Right lobe of liver (tissue), 6 donors: ENCODE results near the gene UMOD. TPM values are rescaled to one million over a fixed set of nuclear protein-coding genes. Genes with fewer than 3 reads are reported as not detected.

ENCODE experiments used
- ATAC-seq, 4 donors: fragments of 200-7000 bp; cut with Tn5 transposase; one replicate each; pipeline ENCODE4 v1.9.1; 2020; ENCODE audit warnings: mild to moderate bottlenecking in 4 of 4, moderate library complexity in 4 of 4
- DNase-seq, 3 donors: peaks; one replicate each; pipeline ENCODE4 v3.0.0-alpha.2; 2020
- H3K27ac ChIP-seq, 3 donors: fragments of 200-600 bp; one replicate each; pipeline ENCODE4 v1.8.0; 2022
- H3K27me3 ChIP-seq, 2 donors: fragments of 200-600 bp; one replicate each; pipeline ENCODE4 v1.8.0; 2022
- H3K36me3 ChIP-seq, 4 donors: fragments of 200-600 bp; sonication (generic) in 1 of 4; one replicate each; pipeline versions ENCODE4 v1.5.1 to v1.8.0; 2017 to 2022; ENCODE audit warnings: control low read depth in 1 of 4
- H3K4me1 ChIP-seq, 4 donors: fragments of 200-600 bp; sonication (generic) in 1 of 4; one replicate each; pipeline versions ENCODE4 v1.5.1 to v1.8.0; 2017 to 2022; ENCODE audit warnings: control low read depth in 1 of 4
- H3K4me3 ChIP-seq, 3 donors: fragments of 200-600 bp; one replicate each; pipeline ENCODE4 v1.8.0; 2022
- H3K9me3 ChIP-seq, 4 donors: fragments of 200-600 bp; sonication (generic) in 1 of 4; one replicate each; pipeline versions ENCODE4 v1.5.1 to v1.8.0; 2017 to 2022; ENCODE audit warnings: control low read depth in 1 of 4
- POLR2A ChIP-seq: fragments of 450-650 bp; IDR thresholded peaks from one replicate; pipeline ENCODE4 v1.6.1; 2017; ENCODE audit warnings: antibody characterized with exemption, mild to moderate bottlenecking
- WGBS: methylation state at CpG from one replicate; pipeline ENCODE4 v1.1.6; 2018; ENCODE audit warnings: low coverage, low lambda C conversion rate; ENCODE audit not compliant: insufficient coverage; ENCODE audit errors: missing lambda C conversion rate; 5-methylcytosine and 5-hydroxymethylcytosine counted together
- intact Hi-C, 2 donors: fragments of 100-400 bp; cut with DNase I; formaldehyde crosslinking; loops; one replicate each; pipeline versions ENCODE4 v1.11.2 to v1.14.1; 2022
- total RNA-seq, 6 experiments: library from RNA; depleted of rRNA in 2 of 6; stranded (reverse); fragments of >200 nt in 2 of 6; fragmentation: NEBNext Ultra II Directional in 3 of 6; extraction: Animal tissue kit (Norgen Biotek cat#: 25700) in 3 of 6; gene quantifications; one replicate each; pipeline versions ENCODE4 v1.1.0 to v1.2.4, GENCODE V29; 2016 to 2023
- TF ChIP-seq, protein P1 (sequence below), 4 donors: fragments of 200-600 bp in 3 of 4; fragments of 450-650 bp in 1 of 4; IDR thresholded peaks; one replicate each; pipeline versions ENCODE4 v1.5.1 to v1.8.0; 2016 to 2022; ENCODE audit warnings: antibody characterized with exemption in 4 of 4, mild to moderate bottlenecking in 2 of 4
- donor health status: DM: no; HTN: yes; CAD: no.
- donor health status: DM: no; HTN: no; CAD: no.
- donor health status: DM: no; HTN: no; CAD: no.
- donor health status: DM: no; HTN: yes; CAD: no.
- donor health status: DM: no; HTN: yes; CAD: no.

UMOD gene
- total RNA-seq, 6 experiments from 2014 or later, result not detected

DNA sequence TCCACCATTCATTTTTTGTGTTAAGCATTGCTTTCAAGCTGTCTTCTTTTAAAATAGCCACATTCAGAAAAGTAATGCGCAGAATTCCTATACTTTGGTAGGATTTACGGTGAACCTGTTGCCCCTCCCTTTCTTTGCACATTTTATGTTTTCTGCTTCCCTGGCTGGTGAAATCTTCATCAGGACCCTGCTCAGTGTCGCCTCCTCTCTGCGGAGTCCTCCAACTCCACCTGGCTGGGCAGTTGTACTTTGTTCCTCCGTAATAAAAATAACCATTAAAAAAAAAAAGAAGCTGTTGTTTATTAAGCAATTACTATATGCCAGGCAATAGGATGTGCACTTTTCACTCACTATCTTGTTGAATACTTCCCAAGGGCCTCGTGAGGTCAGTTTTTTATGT lies 2.9 kb downstream of the UMOD start:
- no peaks in the 10 kb centered on the region for H3K27me3 ChIP-seq
- DNase-seq (no peak), ATAC-seq (no peak)
- no peaks in the 10 kb centered on the region for H3K36me3 ChIP-seq
- no peak overlapping the region for H3K4me3 ChIP-seq
- WGBS, result 86% methylated on average over 6 of the region's 6 CpGs
- H3K9me3 ChIP-seq, result no peaks in the 10 kb centered on the region
- peaks cover 0 to 8% (median under 1%) of the 10 kb centered on the region in 4 donors for H3K4me1 ChIP-seq
- intact Hi-C loops, result no loop called here
- TF ChIP-seq POLR2A, result no peak
- TF ChIP-seq, protein P1, sequence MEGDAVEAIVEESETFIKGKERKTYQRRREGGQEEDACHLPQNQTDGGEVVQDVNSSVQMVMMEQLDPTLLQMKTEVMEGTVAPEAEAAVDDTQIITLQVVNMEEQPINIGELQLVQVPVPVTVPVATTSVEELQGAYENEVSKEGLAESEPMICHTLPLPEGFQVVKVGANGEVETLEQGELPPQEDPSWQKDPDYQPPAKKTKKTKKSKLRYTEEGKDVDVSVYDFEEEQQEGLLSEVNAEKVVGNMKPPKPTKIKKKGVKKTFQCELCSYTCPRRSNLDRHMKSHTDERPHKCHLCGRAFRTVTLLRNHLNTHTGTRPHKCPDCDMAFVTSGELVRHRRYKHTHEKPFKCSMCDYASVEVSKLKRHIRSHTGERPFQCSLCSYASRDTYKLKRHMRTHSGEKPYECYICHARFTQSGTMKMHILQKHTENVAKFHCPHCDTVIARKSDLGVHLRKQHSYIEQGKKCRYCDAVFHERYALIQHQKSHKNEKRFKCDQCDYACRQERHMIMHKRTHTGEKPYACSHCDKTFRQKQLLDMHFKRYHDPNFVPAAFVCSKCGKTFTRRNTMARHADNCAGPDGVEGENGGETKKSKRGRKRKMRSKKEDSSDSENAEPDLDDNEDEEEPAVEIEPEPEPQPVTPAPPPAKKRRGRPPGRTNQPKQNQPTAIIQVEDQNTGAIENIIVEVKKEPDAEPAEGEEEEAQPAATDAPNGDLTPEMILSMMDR (IDR thresholded peaks at IDR 0.05), result no peak
- H3K27ac ChIP-seq, result no peak overlapping the region

DNA sequence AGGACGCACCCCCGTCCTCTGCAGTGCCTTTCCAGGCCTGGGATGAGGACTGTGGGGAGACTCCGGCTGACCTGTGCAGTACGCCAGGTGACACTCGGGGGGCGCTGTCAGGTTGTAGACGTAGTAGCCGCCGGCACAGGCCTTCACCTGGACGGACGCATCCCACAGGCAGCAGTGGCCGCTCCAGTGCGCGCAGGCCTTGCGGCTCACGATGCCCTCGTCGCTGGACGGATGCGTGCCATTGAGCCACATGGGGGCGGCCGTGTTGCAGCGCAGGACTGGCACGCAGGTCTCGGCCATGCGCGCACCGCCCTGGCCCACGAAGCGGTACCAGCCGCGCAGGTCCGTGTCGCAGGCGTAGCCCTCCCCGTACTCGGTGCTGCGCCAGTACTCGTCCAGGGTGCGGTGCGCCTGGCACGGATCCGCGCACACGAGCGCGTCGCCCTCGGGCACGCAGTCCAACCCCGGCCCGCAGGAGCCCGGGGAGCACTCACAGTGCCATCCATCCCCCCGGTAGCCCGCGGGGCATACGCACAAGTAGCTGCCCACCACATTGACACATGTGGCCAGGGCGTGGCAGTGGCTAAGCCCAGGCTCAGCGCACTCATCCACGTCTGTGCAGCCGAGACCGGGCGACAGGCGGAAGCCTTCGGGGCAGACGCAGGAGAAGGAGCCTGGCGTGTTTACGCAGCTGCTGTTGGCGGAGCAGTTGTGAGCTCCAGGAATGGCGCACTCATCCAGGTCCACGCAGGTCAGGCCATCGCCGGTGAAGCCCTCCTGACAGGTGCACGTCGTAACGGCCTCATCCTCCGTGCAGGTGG lies 3.9 kb downstream of the UMOD start:
- no peak for TF ChIP-seq POLR2A
- TF ChIP-seq, protein P1 (IDR thresholded peaks at IDR 0.05), result peak; percentile 33 to 64 (median 46)
- Histone ChIP-seq H3K36me3 (no peaks in the 10 kb centered on the region), H3K9me3 (no peaks in the 10 kb centered on the region), H3K27ac (no peak overlapping the region), H3K27me3 (no peaks in the 10 kb centered on the region), H3K4me3 (peak overlapping the region in 1 of 3 donors; percentile 44), H3K4me1 (peaks cover 0 to 6% (median 0%) of the 10 kb centered on the region in 4 donors)
- intact Hi-C loops, result no loop called here
- WGBS, result 10% methylated on average over 6 of the region's 77 CpGs
- DNase-seq (peak; percentile 54 to 77 (median 55)), ATAC-seq (peak; percentile 90 to 98 (median 94))

DNA sequence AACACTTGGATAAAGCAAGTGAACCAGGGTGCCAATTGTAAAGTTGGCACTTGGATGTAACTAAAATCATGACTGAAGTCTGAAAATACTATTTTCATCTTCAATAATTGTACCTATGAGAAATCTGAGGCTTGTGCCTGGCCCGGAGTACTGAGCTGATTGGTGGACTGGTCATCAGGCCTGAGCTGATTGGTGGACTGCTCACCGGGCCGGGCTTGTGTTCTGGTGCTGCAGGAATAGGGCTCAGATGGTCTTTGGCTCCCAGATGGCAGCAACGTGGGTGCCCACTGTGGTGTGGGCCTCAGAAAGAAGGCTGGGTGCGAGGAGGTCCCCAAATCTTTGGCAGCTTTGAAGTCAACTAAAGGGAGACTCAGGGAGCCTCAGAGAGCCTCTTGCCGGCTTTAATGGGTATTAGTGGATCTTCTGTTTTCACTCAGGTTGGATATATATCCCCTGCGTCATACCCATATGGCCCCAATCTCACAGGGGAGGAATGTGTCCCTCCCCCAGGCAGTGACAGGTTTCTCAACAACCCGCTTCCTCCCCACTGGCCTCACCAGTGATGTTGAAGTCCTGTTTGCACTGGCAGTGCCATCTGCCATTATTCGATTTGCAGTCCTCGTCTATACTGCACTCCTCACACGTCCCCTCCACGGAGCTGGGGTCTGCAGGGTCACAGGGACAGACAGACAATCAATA lies 4.7 kb downstream of the UMOD start:
- Histone ChIP-seq H3K4me3 (no peak overlapping the region), H3K27me3 (no peaks in the 10 kb centered on the region), H3K4me1 (peaks cover 0 to under 1% (median 0%) of the 10 kb centered on the region in 4 donors), H3K9me3 (no peaks in the 10 kb centered on the region), H3K27ac (no peak overlapping the region), H3K36me3 (no peaks in the 10 kb centered on the region)
- ATAC-seq (no peak), DNase-seq (no peak)
- WGBS, result 19% methylated on average over 6 of the region's 12 CpGs
- TF ChIP-seq, protein P1 (IDR thresholded peaks at IDR 0.05), result no peak
- no peak for TF ChIP-seq POLR2A
- intact Hi-C loops, result no loop called here

DNA sequence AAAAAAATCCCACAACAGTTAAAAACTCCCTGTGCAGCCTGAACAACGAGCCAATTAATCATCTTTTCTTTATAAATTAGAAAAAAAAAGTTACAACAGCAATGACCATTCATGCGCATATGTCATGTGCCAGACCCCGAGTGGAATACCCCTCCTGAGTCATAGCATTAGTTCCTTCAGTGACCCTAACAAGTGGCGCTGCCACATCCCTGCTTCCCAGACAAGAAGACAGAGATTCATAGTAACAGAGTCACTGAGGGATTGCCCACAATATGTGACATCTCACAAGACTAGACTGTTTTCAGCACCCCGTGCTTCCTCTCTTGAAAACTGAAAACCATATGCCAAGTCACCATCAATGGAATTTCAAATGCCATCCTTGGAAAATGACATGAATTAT lies 7.9 kb downstream of the UMOD start:
- no peak overlapping the region for H3K4me3 ChIP-seq
- WGBS, result 50% methylated on average over 5 of the region's 5 CpGs
- no peak for ATAC-seq

More for the DNA sequence above, 7.9 kb downstream of the UMOD start:
- no peaks in the 10 kb centered on the region for H3K36me3 ChIP-seq
- H3K9me3 ChIP-seq, result no peaks in the 10 kb centered on the region
- H3K4me1 ChIP-seq, result no peaks in the 10 kb centered on the region
- no peaks in the 10 kb centered on the region for H3K27me3 ChIP-seq
- no peak for DNase-seq
- TF ChIP-seq, protein P1 (IDR thresholded peaks at IDR 0.05), result no peak
- no peak for TF ChIP-seq POLR2A
- intact Hi-C loops, result no loop called here
- no peak overlapping the region for H3K27ac ChIP-seq
